Left ventricle myocardium inferior (tissue), 1 donor: ENCODE data around the gene LCN6. TPM values are rescaled to one million over a fixed set of nuclear protein-coding genes. Genes with fewer than 3 reads are reported as not detected.

Experiments
- DNase-seq: peaks from one replicate; pipeline ENCODE4 v3.0.0-alpha.2; 2020
- H3K27ac ChIP-seq: fragments of 200-600 bp; replicated peaks from 2 replicates; pipeline ENCODE4 v1.8.0; 2021
- H3K27me3 ChIP-seq: fragments of 200-600 bp; 2 replicates; pipeline ENCODE4 v1.8.0; 2021; ENCODE audit warnings: low read depth
- H3K36me3 ChIP-seq: fragments of 200-600 bp; 2 replicates; pipeline ENCODE4 v1.8.0; 2021
- H3K4me1 ChIP-seq: fragments of 200-600 bp; 2 replicates; pipeline ENCODE4 v1.8.0; 2021
- H3K4me3 ChIP-seq: fragments of 200-600 bp; 2 replicates; pipeline ENCODE4 v1.8.0; 2021; ENCODE audit warnings: mild to moderate bottlenecking, moderate library complexity
- H3K9me3 ChIP-seq: fragments of 200-600 bp; replicated peaks from 2 replicates; pipeline ENCODE4 v1.8.0; 2021
- CTCF ChIP-seq: fragments of 200-600 bp; IDR thresholded peaks from 2 replicates; pipeline ENCODE4 v1.8.0; 2021; ENCODE audit warnings: antibody characterized with exemption, mild to moderate bottlenecking, borderline replicate concordance
- intact Hi-C: fragments of 100-400 bp; cut with micrococcal nuclease; formaldehyde crosslinking; loops from one replicate; pipeline ENCODE4 v1.11.0; 2022
- total RNA-seq: library from RNA; stranded (reverse); fragmentation: NEBNext Ultra II Directional; extraction: Animal tissue kit (Norgen Biotek cat#: 25700); gene quantifications from one replicate; pipeline ENCODE4 v1.2.1, GENCODE V29; 2021
- donor health status: DM: no; HTN: yes; CAD: no; lungs with severe emphysema.

LCN6 gene
- total RNA-seq, 1 donor from 2014 or later, result 14.6 TPM

DNA sequence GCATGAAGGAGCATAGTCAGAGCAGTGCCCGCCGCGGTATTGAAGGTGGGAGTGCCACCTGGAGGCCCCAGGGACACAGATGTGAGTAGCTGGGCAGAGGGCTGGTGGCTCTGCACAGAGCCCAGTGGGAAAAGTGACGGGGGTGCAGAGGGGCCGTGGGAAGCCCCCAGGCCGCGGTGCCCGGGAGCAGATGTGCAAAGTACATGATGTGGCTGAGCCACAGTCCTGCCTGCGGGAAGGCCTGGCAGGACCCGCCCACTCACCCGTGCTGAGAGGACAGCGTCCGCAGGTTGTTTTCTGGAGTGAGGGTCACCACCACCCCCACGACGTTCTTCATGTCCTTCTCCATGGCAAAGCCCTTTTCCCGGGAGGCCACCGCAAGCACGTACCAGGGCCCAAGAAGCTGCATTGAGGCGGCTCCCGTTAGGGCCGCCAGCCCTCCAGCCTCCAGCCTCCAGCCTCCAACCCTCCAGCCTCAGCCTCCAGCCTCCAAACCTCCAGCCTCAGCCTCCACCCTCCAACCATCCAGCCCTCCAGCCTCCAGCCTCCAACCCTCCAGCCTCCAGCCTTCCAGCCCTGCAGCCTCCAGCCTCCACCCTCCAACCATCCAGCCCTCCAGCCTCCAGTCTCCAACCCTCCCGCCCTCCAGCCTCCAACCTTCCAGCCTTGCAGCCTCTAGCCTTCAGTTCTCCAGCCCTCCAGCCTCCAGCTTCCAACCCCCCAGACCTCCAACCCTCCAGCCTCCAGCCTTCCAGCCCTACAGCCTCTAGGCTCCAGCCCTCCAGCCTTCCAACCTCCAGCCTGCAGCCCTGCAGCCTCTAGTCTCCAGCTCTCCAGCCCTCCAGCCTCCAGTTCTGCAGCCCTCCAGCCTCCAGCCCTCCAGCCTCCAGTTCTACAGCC lies 914 bp downstream of the LCN6 start:
- no peak for TF ChIP-seq CTCF
- Histone ChIP-seq H3K27ac (peak overlapping the region; percentile 90), H3K36me3 (no peaks in the 10 kb centered on the region), H3K27me3 (peaks cover 15% of the 10 kb centered on the region), H3K4me3 (no peak overlapping the region), H3K9me3 (peaks cover 13% of the 10 kb centered on the region), H3K4me1 (peaks cover 47% of the 10 kb centered on the region)
- intact Hi-C loops, result no loop called here
- DNase-seq, result no peak

GRCh38 chr9:136746621-136747020 lies 1.7 kb downstream of the LCN6 start:
- Histone ChIP-seq H3K4me1 (peaks cover 55% of the 10 kb centered on the region), H3K4me3 (peak overlapping the region; percentile 61), H3K27ac (peak overlapping the region; percentile 86), H3K9me3 (peaks cover 6% of the 10 kb centered on the region), H3K27me3 (peaks cover 23% of the 10 kb centered on the region), H3K36me3 (no peaks in the 10 kb centered on the region)
- DNase-seq, result no peak
- intact Hi-C loops, result no loop called here
- TF ChIP-seq CTCF, result no peak

DNA sequence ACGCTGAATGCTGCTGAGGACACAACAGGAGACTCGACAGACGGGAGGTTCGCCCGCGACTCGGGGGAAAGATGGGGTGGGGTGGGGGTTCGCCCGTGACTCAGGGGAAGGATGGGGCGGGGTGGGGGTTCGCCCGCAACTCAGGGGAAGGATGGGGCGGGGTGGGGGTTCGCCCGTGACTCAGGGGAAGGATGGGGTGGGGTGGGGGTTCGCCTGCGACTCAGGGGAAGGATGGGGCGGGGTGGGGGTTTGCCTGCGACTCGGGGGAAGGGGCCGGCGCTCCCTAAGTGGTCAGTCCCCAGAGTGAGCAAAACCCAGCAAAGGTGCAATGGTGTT lies 2.2 kb downstream of the LCN6 start:
- TF ChIP-seq CTCF, result no peak
- Histone ChIP-seq H3K27ac (peak overlapping the region; percentile 86), H3K36me3 (no peaks in the 10 kb centered on the region), H3K9me3 (peaks cover under 1% of the 10 kb centered on the region), H3K4me1 (peaks cover 60% of the 10 kb centered on the region), H3K4me3 (peak overlapping the region; percentile 61), H3K27me3 (peaks cover 27% of the 10 kb centered on the region)
- intact Hi-C loops, result no loop called here
- no peak for DNase-seq

DNA sequence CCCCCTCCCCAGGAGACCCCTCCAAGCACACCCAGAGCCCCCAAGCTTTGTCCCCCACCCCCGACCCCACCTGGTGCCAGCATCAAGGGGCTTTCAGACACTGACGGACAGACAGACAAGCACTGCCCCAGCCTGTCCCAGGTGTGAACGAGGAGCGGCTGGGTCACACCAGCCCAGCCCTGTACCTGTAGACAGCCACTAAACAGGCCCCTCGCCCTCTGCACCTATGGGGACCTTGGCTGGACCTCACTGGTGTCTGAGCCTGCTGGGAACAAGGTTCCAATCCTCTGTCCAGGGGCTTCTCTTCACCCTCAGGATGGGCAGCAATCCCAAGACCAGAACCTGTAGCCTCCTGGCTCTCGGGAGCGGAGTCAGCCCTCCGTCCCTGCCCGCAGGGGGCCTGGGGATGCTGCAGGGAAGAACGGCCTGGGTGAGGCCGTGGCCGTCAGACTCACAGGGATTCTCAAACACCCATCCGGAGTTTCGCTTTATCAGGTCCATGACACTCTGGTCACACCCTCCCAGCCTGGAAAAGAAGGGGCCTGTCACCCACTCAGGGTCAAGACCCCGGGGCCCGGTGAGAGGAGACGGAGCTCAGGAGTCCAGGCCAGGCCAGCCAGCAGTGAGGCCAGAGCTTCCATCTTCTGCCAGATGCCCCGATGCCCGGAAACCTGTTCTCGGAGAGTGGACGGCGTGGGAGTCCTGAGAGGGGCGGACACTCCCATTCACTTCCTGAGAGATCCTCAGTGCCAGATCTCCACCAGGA lies 2.8 kb downstream of the LCN6 start:
- peak overlapping the region; percentile 61 for H3K4me3 ChIP-seq
- intact Hi-C loops, result no loop called here
- no peak for TF ChIP-seq CTCF
- H3K27ac ChIP-seq, result peak overlapping the region; percentile 86
- peaks cover 65% of the 10 kb centered on the region for H3K4me1 ChIP-seq
- H3K36me3 ChIP-seq, result no peaks in the 10 kb centered on the region
- H3K9me3 ChIP-seq, result no peaks in the 10 kb centered on the region
- peaks cover 27% of the 10 kb centered on the region for H3K27me3 ChIP-seq
- no peak for DNase-seq

GRCh38 chr9:136744773-136745172 lies 3.6 kb downstream of the LCN6 start:
- Histone ChIP-seq H3K27ac (peak overlapping the region; percentile 86), H3K4me1 (peaks cover 59% of the 10 kb centered on the region), H3K27me3 (peaks cover 27% of the 10 kb centered on the region), H3K9me3 (no peaks in the 10 kb centered on the region), H3K36me3 (no peaks in the 10 kb centered on the region), H3K4me3 (peak overlapping the region; percentile 61)
- no peak for TF ChIP-seq CTCF
- DNase-seq, result no peak
- intact Hi-C loops, result no loop called here
